HG02870 (cell line): ENCODE measurements around the gene CAMSAP1.

Experiments
- ATAC-seq: cut with Tn5 transposase; IDR thresholded peaks from one replicate; pipeline ENCODE4 v1.9.1; 2021; ENCODE audit warnings: mild to moderate bottlenecking, moderate library complexity; ENCODE audit not compliant: unreplicated experiment

Gene CAMSAP1

DNA sequence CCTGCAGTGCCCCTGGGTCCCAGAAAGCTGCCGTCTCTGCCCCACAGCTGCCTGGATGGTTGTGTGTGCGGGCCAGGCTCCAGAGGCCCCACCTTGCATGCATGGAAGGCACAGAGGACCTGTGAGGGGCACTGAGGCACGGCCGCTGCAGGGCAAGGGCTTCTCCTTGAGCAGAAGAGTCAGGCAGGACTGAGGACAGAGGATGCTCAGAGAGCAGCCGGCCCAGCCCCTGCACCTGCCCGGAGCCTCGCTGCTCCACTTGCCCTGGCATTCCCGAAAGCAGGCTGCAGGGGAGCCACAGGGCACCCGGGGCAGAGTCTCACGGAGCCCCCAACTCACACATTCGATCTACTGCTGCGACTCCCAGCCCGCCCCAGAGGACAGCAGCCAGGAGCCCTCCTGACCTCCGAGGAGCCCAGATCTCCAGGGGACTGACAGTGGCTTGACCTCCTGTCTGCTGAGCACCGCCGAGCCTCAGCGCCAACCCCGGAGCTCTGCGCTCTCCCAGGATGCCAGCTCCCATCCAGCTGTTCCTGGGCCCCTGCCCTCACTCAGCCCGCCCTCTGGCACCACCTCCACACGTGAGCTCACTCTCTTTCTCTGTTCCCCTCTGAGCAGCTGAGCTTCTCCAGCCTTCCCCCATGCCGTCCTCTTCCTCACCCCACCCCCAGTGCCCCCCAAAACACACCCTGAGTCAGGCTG, 110.4 kb downstream of the CAMSAP1 start:
- ATAC-seq: no peak

DNA sequence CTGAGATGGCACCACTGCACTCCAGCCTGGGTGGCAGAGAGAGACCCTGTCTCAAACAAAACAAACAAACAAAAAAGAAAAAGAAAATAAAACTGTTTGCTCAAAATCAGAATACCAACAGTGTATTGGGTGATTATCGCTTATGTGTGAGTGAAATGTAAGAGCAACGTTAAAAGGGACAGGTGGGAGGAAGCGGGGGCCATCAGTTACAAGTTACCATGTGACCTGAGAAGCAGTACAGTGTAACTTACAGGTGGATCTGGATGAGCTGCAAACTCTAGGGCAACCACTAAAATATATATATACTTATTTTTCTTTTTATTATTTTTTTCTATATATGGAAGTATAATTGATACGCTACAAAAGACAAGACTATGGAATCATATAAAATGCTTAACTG, 112.0 kb downstream of the CAMSAP1 start:
- no peak for ATAC-seq

DNA sequence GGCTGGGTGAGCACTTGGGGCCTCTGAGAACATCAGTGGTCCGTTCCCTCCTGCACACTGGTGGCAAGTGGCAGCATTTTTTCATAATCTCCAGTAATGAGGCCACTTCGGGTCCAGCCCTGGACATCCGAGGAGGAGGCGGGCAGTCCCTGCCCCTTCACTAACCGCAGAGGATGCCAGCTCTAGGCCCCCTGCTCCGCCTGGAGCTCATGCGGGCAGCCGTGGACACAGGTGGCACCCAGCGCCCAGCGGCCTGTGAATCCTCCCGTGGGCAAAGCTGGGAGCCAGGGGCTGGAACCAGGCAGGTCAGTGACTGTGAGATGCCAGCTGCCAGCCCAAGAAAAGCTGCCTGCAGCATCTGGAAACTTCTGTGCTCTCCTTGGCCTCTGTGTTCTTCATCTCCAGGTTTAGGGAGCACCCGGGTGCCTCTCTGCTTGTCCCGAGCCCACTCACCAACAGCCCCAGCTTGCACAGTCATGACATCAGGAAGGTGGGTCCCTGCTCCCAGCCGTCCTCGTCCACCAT, 112.9 kb downstream of the CAMSAP1 start:
- no peak for ATAC-seq

DNA sequence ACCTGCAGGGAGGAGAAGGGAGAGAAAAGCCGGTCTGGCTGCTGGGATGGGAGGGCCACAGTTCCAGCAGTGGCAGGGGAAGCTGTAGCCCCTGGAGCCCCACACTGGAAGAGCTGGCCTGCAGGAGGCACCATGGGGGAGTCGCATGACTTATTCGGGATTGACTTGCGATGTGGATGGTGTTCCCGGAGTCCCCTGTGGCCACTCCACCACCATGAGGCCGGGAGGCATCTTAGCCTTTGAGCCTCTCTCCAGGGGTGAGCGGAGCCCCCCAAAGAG, 113.3 kb downstream of the CAMSAP1 start:
- no peak for ATAC-seq

DNA sequence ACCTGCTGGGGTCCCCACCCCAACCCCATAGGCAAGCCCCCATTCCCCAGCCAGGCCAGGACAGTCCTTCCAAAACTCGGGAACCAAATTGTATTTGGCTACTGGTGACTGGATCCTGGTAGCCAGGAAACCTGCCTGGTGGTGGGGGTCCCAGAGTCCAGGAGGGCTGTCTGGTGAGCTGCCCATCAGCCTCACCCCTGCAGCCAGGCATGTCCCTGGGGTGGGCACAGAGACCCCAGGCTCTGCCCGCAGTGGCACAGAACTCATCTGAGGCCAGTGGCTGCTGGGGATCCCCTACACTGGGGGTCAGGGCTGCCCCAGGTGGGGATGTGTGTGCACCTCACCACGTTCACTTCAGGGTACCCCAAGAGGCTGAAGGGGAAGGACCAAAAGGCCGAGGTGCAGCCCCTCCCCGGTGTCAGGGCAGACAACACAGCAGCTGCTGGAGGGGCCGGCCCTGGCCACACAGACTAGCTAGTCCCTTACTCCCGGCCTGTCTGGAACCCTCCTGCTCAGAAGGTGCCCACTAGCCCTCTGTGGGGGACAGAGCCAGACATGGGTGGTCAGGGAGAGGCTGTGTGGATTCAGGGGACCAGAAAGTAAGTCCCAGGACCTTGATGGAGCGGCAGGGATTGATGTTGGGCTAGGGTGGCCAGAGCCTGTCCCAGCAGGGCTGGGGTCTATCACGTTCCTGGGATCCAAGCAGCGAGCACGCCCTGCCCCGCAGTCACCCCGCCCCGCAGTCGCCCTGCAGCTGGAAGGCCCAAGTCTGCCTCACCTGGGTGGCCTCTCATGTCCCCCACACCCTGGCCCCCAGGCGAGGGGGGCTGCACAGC, 113.9 kb downstream of the CAMSAP1 start:
- no peak for ATAC-seq

DNA sequence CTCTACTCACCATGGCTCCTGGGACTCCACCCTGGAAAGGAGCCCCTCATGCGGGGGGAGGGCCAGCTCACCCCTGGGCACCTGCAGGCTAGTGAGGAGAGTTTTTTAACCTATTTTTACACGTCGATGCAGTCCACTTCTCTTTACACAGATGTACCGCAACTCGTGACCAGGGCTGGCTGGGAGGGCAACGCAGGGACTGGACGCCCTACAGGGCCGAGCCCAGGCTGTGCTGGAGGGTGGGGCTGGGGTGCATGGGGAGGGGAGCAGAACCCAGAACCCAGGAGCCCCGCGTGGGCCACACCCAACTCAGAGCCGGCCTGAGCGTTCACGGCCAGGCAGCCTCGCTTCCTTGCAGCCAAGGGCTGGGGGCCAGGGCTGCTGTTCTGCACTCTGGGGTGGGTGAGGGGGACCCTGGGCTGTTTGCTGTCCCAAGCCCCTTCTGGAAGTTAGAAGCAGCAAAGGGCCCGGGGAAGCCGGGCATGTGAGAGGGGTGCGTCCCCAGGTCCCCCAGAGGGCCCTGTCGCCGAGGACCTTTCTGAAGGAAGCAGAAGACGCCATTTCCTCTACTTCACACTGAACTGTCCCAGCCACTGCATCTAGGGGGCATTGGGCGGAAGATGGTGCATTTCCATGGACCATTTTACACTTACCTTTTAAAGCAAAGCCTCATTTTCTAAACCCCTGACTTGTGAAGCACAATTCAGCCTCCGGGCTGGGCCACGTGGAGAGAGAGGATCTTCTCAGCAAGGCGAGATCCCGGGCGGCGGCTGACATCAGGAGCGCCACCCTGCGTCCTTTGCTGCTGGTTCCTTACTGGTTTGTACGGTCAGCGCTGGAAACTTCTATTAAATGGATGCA, 114.8 kb downstream of the CAMSAP1 start:
- no peak for ATAC-seq

DNA sequence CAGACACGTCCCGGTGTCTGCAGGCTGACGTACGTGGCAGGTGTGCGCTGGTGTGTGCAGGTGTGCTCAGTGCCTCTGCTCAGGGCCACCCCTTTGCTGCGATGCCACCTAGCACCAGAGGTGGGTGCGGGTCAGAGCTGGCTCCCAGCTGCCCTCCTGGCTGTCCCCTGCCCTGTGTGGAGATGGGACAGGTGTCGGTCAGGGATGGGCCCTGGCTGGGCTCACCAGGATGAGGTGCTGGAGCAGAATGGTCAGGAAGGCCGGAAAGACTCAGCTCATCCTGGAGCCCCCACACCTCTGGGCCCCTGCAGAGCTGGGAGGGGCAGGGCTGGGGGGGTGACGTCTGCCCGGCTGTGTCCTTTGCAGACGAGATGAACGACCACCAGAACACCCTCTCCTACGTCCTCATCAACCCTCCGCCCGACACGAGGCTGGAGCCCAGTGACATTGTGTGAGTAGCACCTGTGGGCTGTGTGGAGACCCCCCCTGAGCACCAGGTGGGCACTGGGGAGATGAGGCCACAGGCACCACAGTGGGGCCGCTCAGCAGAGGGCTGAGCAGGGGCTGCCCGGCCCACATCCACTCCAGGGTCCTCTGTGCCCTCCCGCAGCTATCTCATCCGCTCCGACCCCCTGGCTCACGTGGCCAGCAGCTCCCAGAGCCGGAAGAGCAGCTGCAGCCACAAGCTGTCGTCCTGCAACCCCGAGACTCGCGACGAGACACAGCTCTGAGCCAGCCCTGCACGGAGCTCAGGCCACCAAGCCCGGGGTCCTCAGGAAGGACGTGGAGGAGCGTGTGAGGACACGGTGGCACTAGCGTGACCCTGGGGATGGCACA, 115.7 kb downstream of the CAMSAP1 start:
- no peak for ATAC-seq

DNA sequence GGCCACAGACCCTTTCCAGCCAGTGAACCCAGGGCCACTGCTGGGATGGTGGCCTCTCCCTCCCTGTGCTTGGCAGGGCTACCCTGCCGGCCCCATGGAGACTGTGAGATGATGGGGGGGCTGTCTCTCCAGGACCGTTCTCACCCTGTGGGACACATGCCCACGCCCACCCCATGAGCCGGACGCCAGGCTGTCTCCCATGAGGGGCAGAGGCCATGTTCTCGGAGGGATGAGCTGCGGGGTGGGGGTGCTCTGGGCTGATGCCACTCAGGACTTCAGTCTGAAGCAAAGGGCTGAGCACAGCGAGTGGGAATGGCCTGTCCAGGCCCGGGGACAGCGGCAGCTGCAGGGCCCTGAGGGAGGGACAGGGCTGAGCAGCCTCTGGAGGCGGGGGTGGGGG, 116.5 kb downstream of the CAMSAP1 start:
- ATAC-seq: no peak

DNA sequence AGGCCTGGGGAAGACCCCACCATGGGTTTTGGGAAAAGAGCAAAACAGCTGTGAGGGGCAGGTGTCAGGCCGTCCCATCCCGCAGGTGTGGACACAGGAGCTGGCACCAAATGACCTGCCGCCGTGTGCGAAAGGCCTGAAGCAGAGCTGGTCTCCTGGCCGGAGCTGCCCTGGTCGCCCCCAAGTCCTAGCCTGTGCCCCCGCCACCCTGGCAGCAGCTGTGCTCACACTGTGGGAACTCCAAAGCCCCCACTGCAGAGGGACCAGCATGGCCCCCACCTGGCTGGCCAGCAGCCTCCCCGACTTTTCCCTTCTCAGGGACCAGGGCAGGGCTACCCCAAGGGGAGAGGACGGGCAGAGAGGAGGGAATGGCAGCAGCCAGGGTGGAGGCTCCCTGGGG, 117.0 kb downstream of the CAMSAP1 start:
- no peak for ATAC-seq

DNA sequence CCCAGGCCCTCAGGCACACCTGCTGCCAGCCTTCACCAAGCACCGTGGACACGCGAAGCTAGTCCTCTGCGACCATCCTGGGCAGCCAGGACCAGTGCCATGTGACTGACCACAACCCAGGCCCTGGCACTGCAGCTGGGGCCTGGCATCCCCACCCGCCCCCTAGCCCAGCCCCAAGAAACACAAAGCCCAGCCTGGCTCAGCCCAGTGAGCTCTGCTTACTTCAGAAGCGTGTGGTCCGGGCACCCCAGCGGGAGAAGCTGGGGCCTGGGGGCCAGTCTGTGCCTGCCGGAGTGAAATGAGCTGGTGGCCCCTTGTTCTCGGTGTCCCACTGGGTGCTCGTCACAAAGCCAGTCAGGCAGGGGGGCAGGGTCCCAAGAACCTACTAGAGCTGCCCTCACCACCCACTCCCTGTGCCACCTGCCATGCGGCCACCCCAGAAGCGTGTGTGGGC, 117.5 kb downstream of the CAMSAP1 start:
- no peak for ATAC-seq

DNA sequence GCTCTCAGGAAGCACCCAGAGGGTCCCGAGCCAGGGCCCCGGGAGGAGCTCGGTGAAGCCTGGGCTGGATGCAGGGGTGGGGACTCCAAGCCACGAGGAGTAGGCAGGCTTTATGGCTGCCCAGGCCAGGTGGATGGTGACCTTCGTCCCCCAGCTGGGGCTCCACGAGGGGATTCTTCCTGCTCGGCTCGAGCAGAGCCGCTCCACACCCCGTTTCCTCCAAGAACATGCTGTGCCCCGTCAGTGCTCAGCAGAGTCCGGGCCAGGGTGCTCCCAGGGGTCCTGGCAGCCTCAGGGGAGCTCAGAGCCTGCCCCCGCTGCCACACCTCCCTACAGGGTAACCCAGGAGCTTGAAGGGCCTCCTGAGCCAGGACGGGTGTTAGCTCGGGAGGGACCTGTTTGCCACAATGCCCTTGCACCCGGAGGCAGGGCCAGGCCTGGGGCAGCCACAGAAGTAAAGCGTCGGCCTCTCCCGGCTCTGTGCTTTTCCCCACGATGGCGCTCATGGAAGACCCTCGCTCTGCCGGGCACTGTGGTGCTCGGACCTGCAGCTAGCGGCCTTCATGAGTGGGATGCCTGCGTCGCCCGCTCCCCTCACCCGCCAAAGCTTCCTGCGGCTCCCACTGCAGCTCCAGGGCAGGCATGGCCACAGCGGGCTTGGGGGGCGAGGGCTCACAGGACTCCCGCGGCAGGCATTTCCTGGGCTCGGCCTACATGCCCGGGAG, 118.6 kb downstream of the CAMSAP1 start:
- no peak for ATAC-seq

DNA sequence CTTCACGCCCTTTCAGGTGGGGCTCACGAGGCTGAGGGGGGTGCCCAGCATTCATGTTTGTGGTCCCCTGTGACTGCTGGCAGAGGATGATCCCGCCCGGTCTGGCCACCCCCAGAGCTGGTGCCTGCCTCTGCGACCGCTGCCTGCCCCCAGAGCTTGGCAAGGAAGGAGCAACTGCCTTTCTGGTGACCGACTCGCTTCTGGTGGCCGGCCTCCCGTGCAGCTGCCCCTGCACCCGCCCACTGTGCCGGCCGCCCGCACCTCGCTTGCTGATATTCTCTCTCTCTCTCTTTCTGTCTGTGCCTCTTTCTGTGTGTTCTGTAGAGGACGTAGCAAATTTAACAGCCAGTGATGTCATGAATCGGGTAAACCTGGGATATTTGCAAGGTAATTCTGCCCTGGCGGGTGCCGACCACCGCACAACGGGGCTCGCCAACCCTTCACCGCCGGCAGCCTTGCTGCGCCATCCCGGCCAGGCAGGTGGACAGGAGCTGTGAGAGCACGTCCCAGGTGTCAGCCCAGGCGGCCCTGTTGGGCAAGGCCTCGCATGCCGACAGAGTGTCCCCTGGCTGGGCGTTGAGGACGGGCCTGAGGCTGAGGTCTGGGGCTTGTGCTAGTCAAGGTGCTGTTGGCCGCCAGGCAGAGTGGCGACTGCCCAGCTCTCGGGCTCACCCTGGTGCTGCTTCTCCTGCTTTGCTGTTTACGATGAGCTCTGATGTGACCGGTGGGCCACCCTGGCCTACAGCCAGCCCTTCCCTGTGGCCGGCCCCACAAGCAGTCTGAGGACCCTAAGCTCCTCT, 119.4 kb downstream of the CAMSAP1 start:
- ATAC-seq: no peak

DNA sequence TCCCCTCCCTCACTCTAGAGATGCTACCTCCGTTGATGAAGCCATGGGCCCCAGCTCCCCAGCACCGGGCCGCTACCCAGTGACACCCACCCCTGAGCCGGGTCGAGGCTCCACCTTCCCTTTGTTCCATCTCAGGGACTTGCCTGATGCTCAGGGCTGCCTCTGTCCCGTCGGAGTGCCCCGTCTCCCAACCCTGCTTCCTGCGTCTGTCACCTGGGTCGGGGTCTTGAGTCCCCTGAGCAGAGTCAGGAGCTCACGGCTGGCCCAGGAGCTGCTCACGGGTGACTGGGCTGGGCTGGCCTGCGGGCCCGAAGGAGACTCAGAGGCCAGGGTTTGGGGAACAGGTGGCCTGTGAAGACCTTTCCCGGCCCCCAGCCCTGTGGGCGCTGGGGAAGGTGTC, 120.0 kb downstream of the CAMSAP1 start:
- no peak for ATAC-seq

DNA sequence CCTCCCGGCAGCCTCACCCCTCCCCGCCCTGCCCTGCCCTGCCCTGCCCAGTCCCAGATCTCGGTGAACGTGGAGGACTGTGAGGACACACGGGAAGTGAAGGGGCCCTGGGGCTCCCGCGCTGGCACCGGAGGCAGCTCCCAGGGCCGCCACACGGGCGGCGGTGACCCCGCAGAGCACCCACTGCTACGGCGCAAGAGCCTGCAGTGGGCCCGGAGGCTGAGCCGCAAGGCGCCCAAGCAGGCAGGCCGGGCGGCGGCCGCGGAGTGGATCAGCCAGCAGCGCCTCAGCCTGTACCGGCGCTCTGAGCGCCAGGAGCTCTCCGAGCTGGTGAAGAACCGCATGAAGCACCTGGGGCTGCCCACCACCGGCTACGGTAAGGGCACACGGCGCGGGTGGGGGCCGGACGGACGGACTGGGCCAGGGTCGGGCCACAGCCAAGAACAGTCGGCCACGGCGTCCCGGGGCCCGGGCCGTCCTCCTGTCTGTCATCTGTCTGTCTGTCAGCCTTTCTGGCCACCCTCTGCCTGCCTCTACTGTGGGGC, 121.1 kb downstream of the CAMSAP1 start:
- ATAC-seq: no peak

DNA sequence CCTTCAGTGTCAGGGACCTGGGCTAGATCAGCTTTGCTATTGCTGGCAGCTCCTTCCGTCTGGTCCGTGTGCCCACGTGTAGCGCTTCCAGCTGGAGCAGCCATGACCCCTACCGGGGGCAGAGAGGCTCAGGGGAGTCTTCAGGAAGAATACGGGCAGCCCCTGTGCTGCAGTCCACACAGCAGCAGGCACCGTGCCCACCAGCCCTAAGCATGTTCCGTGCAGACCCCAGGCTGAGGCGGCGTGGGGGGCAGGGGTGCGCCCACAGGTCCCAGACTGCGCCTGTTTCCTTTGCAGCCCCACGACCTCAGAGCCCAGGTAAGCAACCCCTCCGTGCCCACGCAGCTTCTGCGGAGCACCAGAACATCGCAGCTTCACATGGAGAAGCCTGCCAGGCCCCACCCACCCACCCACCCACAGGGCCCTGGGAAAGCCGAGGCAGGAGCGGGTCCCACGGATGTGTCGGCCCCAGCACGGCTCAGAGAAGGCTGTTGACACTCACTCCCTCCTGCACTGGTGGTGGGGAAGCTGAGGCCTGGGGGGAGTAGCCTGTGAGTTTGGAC, 122.3 kb downstream of the CAMSAP1 start:
- ATAC-seq: no peak

DNA sequence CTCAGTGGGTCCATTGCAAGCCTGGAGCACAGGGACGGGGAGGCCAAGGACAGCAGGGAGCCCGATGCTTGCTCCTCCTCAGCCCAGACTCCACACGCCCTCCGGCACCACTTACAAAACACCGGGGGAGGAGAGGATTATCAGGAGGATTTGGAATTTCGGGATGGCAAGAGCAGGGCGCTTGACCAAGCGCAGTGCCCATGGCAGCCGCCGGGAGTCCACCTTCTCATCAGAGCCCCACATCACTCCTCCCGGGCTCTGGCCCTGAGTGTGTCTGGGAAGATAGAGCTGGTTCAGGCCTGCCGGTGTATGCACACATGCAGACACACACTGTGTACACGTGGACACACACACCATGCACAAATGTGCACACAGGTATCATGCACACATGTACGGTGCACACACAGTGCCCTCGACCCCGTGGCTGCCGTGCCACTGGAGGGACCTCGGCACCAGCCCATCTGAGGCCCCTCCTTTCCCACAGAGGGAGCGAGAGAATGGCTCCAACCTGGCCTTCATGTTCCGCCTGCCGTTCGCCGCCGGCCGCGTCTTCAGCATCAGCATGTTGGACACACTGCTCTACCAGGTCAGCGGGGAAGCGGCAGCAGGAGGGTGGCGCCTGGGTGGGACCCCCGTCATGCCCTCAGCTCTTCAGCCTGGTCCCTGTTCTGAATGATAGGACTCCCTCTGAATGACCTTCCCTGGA, 123.7 kb downstream of the CAMSAP1 start:
- no peak for ATAC-seq

DNA sequence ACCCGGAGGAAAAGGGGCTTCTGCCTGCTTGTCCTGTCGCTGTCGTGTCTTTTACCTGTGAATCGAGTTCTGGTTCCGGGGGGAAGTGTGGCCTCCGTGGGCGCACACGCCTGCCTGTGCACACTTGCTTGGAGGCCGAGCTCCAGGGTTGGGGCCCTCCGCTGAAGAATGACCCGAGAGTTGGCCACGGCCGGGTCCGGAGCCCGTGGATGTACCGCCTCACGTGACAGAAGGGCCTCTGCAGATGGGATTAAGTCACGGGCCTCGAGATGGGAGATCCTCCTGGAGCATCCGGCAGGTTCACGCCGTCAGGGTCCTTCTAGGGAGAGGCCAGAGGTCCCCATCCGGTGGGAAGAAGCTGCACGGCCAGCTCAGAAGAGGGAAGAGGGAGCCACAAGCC, 124.4 kb downstream of the CAMSAP1 start:
- no peak for ATAC-seq

DNA sequence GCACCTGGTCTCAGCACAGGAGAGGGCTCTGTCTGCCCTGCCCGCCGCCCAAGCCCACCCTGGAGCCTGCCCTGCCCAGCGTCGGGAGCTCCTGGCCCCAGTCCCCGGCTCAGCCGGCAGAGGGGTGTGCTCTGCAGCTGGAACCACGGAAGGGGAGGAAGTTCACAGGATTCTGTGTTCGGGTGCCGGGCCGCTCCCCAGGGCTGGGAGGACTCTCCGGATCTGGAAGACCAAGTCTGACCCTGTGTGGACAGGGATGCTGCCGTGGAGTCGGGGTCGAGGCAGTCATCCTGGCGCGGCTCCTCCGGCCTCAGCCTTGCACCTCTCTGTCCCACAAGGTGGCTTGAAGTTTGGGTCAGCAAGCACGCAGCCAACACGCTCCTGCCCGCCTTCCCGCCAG, 126.7 kb downstream of the CAMSAP1 start:
- ATAC-seq: no peak
